ENCODE results near the gene CYB561D2.

DNA sequence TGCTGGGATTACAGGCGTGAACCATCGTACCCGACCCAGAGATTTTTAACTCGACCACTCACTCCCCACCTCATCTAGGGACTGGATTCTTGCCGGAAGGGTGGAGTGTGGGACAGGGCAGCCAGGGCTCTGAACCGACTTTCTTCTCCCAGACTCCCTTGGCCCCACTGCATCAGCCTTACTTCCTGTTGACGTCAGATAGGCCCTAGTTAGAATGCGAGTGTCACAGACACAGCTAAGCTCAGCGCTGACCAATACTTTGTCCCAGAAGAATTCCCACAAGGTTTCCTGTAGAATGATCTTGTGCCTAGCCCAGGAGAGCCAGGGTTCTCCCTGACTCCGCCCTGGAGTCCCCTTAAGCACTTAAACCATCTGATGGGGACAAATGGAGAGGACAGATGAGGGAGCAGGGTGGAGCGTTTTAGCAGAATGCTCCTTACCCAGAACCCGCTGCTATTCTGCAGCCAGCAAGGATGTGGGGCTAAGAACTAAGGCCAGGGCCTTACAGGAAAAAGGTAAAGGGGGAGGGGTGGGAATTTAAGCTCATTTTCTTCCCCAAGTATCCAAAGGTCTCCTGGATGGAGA lies 16.8 kb upstream of the CYB561D2 start:
- TF ChIP-seq, protein P1, sequence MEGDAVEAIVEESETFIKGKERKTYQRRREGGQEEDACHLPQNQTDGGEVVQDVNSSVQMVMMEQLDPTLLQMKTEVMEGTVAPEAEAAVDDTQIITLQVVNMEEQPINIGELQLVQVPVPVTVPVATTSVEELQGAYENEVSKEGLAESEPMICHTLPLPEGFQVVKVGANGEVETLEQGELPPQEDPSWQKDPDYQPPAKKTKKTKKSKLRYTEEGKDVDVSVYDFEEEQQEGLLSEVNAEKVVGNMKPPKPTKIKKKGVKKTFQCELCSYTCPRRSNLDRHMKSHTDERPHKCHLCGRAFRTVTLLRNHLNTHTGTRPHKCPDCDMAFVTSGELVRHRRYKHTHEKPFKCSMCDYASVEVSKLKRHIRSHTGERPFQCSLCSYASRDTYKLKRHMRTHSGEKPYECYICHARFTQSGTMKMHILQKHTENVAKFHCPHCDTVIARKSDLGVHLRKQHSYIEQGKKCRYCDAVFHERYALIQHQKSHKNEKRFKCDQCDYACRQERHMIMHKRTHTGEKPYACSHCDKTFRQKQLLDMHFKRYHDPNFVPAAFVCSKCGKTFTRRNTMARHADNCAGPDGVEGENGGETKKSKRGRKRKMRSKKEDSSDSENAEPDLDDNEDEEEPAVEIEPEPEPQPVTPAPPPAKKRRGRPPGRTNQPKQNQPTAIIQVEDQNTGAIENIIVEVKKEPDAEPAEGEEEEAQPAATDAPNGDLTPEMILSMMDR (conservative IDR thresholded peaks at IDR 0.05 in 1 of 2, IDR thresholded peaks at IDR 0.05 in 1 of 2; ENCODE audit: extremely low read depth in 1 of 2, insufficient read depth in 1 of 2, low read depth in 1 of 2, low read length in 2 of 2) = no peak
- TF ChIP-seq EZH2 (IDR thresholded peaks at IDR 0.05; ENCODE audit: borderline replicate concordance, low read length) = no peak
